Fibroblast of the aortic adventitia (primary cell): ENCODE measurements around the gene ZDHHC7. TPM values are rescaled to one million over a fixed set of nuclear protein-coding genes. Genes with fewer than 3 reads are reported as not detected.

Source experiments
- DNase-seq: peaks from one replicate; pipeline ENCODE4 v3.0.0-alpha.2; 2010; ENCODE audit warnings: low read depth
- H3K4me3 ChIP-seq: 2 replicates; pipeline ENCODE4 v1.5.1; 2011; ENCODE audit warnings: low read depth, mild to moderate bottlenecking, control low read depth, low read length, moderate library complexity
- CTCF ChIP-seq: IDR thresholded peaks from 2 replicates; pipeline ENCODE4 v1.5.1; 2011; ENCODE audit warnings: mild to moderate bottlenecking, low read length, control low read depth, inconsistent platforms; ENCODE audit not compliant: insufficient read depth
- total RNA-seq: library from RNA; depleted of rRNA; stranded (reverse); fragments of >200 nt; gene quantifications from 2 replicates; pipeline ENCODE4 v1.2.3, GENCODE V29; 2012; ENCODE audit warnings: low replicate concordance

ZDHHC7 gene
- total RNA-seq, 1 donor: 82.5 TPM

- no peak overlapping the region for H3K4me3 ChIP-seq
- DNase-seq: no peak
- no peak for TF ChIP-seq CTCF
Observed at GRCh38 chr16:85017633-85018032, 6.3 kb upstream of the ZDHHC7 start.

GRCh38 chr16:85017151-85017550, 5.8 kb upstream of the ZDHHC7 start:
- no peak overlapping the region for H3K4me3 ChIP-seq
- no peak for TF ChIP-seq CTCF
- peak; percentile 23 for DNase-seq

GRCh38 chr16:85015481-85016187, 4.3 kb upstream of the ZDHHC7 start:
- peak; percentile 33 for DNase-seq
- no peak overlapping the region for H3K4me3 ChIP-seq
- TF ChIP-seq CTCF: no peak

- no peak for DNase-seq
- TF ChIP-seq CTCF: no peak
- H3K4me3 ChIP-seq: no peak overlapping the region
Observed at GRCh38 chr16:85014311-85014710, 3.0 kb upstream of the ZDHHC7 start.

- TF ChIP-seq CTCF: no peak
- peak overlapping the region; percentile 93 for H3K4me3 ChIP-seq
- DNase-seq: no peak
Observed at GRCh38 chr16:85011846-85012284, 530 bp upstream of the ZDHHC7 start.

- no peak for TF ChIP-seq CTCF
- peak; percentile 21 for DNase-seq
Observed at GRCh38 chr16:85010446-85010930, 847 bp downstream of the ZDHHC7 start.

GRCh38 chr16:85008271-85008670, 3.1 kb downstream of the ZDHHC7 start:
- no peak for DNase-seq
- H3K4me3 ChIP-seq: no peak overlapping the region
- no peak for TF ChIP-seq CTCF

More at GRCh38 chr16:85010446-85010930, 847 bp downstream of the ZDHHC7 start:
- H3K4me3 ChIP-seq: peak overlapping the region; percentile 93
